ENCODE results near the gene TOMM5.

- TF ChIP-seq, protein P1, sequence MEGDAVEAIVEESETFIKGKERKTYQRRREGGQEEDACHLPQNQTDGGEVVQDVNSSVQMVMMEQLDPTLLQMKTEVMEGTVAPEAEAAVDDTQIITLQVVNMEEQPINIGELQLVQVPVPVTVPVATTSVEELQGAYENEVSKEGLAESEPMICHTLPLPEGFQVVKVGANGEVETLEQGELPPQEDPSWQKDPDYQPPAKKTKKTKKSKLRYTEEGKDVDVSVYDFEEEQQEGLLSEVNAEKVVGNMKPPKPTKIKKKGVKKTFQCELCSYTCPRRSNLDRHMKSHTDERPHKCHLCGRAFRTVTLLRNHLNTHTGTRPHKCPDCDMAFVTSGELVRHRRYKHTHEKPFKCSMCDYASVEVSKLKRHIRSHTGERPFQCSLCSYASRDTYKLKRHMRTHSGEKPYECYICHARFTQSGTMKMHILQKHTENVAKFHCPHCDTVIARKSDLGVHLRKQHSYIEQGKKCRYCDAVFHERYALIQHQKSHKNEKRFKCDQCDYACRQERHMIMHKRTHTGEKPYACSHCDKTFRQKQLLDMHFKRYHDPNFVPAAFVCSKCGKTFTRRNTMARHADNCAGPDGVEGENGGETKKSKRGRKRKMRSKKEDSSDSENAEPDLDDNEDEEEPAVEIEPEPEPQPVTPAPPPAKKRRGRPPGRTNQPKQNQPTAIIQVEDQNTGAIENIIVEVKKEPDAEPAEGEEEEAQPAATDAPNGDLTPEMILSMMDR (conservative IDR thresholded peaks at IDR 0.05 in 1 of 2, IDR thresholded peaks at IDR 0.05 in 1 of 2; ENCODE audit: low read depth in 1 of 2, low read length in 2 of 2) = no peak
- no peak for TF ChIP-seq EZH2 (IDR thresholded peaks at IDR 0.05; ENCODE audit: low read length, missing control alignments)
Observed at GRCh38 chr9:37551888-37552287, 40.5 kb downstream of the TOMM5 start.
